HG02885 (cell line): Measurements from ENCODE around the gene TCIRG1.

Source experiments
- ATAC-seq: cut with Tn5 transposase; IDR thresholded peaks from one replicate; pipeline ENCODE4 v1.9.1; 2021; ENCODE audit warnings: mild to moderate bottlenecking; ENCODE audit not compliant: unreplicated experiment, poor library complexity

Gene TCIRG1

GRCh38 chr11:68035266-68035876 is 3.5 kb upstream of the TCIRG1 start:
- ATAC-seq, result no peak

- no peak for ATAC-seq
Measured at GRCh38 chr11:68036141-68036716, 2.6 kb upstream of the TCIRG1 start.

GRCh38 chr11:68036717-68037239 is 2.0 kb upstream of the TCIRG1 start:
- ATAC-seq, result no peak

- ATAC-seq, result no peak
Measured at GRCh38 chr11:68037411-68038225, 1.2 kb upstream of the TCIRG1 start.

GRCh38 chr11:68038226-68038717 is 553 bp upstream of the TCIRG1 start:
- no peak for ATAC-seq

- no peak for ATAC-seq
Measured at GRCh38 chr11:68039526-68040086, 781 bp downstream of the TCIRG1 start.

- ATAC-seq, result peak; percentile 59
Measured at GRCh38 chr11:68040101-68040956, 1.5 kb downstream of the TCIRG1 start.

- no peak for ATAC-seq
Measured at GRCh38 chr11:68040957-68041591, 2.2 kb downstream of the TCIRG1 start.

GRCh38 chr11:68041617-68042218 is 2.9 kb downstream of the TCIRG1 start:
- ATAC-seq, result no peak

GRCh38 chr11:68042219-68043028 is 3.6 kb downstream of the TCIRG1 start:
- no peak for ATAC-seq

GRCh38 chr11:68043029-68043348 is 4.2 kb downstream of the TCIRG1 start:
- no peak for ATAC-seq

- no peak for ATAC-seq
Measured at GRCh38 chr11:68043349-68044144, 4.7 kb downstream of the TCIRG1 start.

GRCh38 chr11:68044145-68044813 is 5.5 kb downstream of the TCIRG1 start:
- no peak for ATAC-seq

GRCh38 chr11:68044898-68045351 is 6.1 kb downstream of the TCIRG1 start:
- ATAC-seq, result no peak

- no peak for ATAC-seq
Measured at GRCh38 chr11:68047437-68048290, 8.8 kb downstream of the TCIRG1 start.
